ENCODE measurements around the gene SCLY.

DNA sequence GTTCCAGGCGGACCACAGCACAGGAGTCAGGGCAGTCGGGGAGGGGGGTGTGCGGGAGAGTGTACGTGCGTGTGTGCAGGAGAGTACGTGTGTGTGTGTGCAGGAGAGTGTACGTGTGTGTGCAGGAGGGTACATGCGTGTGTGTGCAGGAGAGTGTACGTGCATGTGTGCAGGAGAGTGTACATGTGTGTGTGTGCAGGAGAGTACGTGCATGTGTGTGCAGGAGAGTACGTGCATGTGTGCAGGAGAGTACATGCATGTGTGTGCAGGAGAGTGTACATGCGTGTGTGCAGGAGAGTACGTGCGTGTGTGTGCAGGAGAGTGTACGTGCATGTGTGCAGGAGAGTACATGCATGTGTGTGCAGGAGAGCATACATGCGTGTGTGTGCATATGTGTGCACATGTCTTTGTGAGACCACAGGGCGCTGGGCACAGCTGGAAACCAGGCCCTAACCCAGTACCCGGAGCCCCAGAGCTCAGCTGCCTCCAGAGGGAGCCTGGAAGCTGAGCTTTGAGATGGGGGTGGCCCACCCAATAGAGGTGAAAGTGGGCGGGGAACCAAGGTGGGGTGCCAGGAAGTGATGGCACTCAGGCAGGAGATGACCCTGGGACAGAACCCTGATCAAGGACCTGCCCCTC, 63.8 kb downstream of the SCLY start:
- TF ChIP-seq POLR2A (IDR thresholded peaks at IDR 0.05): no peak
- TF ChIP-seq, protein P1, sequence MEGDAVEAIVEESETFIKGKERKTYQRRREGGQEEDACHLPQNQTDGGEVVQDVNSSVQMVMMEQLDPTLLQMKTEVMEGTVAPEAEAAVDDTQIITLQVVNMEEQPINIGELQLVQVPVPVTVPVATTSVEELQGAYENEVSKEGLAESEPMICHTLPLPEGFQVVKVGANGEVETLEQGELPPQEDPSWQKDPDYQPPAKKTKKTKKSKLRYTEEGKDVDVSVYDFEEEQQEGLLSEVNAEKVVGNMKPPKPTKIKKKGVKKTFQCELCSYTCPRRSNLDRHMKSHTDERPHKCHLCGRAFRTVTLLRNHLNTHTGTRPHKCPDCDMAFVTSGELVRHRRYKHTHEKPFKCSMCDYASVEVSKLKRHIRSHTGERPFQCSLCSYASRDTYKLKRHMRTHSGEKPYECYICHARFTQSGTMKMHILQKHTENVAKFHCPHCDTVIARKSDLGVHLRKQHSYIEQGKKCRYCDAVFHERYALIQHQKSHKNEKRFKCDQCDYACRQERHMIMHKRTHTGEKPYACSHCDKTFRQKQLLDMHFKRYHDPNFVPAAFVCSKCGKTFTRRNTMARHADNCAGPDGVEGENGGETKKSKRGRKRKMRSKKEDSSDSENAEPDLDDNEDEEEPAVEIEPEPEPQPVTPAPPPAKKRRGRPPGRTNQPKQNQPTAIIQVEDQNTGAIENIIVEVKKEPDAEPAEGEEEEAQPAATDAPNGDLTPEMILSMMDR (IDR thresholded peaks at IDR 0.05): no peak
